Inflammatory macrophage treated with lipopolysaccharide for 4 hours (primary cell): ENCODE results near the gene SPATA33.
"Not testable (repeated sequence)": the region's sequence is repeated elsewhere in the genome, so short reads cannot be mapped to it uniquely, and the experiment has no call there.

Experiments used
- DNase-seq: peaks from one replicate; pipeline ENCODE4 v3.0.0-alpha.2; 2020

Gene SPATA33

GRCh38 chr16:89629827-89630610 lies 27.6 kb upstream of the SPATA33 start:
- no peak for DNase-seq

GRCh38 chr16:89633064-89633631 lies 24.5 kb upstream of the SPATA33 start:
- DNase-seq = no peak

GRCh38 chr16:89634463-89635385 lies 22.9 kb upstream of the SPATA33 start:
- not testable (repeated sequence) for DNase-seq

- no peak for DNase-seq
Measured at GRCh38 chr16:89636663-89637062, 21.0 kb upstream of the SPATA33 start.

- no peak for DNase-seq
Measured at GRCh38 chr16:89637379-89637778, 20.3 kb upstream of the SPATA33 start.

GRCh38 chr16:89638455-89638854 lies 19.2 kb upstream of the SPATA33 start:
- DNase-seq = no peak

- no peak for DNase-seq
Measured at GRCh38 chr16:89639385-89639784, 18.3 kb upstream of the SPATA33 start.

GRCh38 chr16:89641458-89642119 lies 16.0 kb upstream of the SPATA33 start:
- DNase-seq = no peak

GRCh38 chr16:89642574-89642973 lies 15.1 kb upstream of the SPATA33 start:
- no peak for DNase-seq

GRCh38 chr16:89643769-89644300 lies 13.8 kb upstream of the SPATA33 start:
- DNase-seq = no peak

- no peak for DNase-seq
Measured at GRCh38 chr16:89645122-89645521, 12.5 kb upstream of the SPATA33 start.

- DNase-seq = no peak
Measured at GRCh38 chr16:89646270-89646669, 11.4 kb upstream of the SPATA33 start.

- no peak for DNase-seq
Measured at GRCh38 chr16:89646906-89647305, 10.7 kb upstream of the SPATA33 start.

- no peak for DNase-seq
Measured at GRCh38 chr16:89651584-89651983, 6.1 kb upstream of the SPATA33 start.

- no peak for DNase-seq
Measured at GRCh38 chr16:89653656-89654295, 3.9 kb upstream of the SPATA33 start.

- no peak for DNase-seq
Measured at GRCh38 chr16:89655062-89655643, 2.5 kb upstream of the SPATA33 start.

- DNase-seq = no peak
Measured at GRCh38 chr16:89656435-89657121, 1.1 kb upstream of the SPATA33 start.

- no peak for DNase-seq
Measured at GRCh38 chr16:89658221-89658879, 714 bp downstream of the SPATA33 start.

- no peak for DNase-seq
Measured at GRCh38 chr16:89660146-89660545, 2.5 kb downstream of the SPATA33 start.

GRCh38 chr16:89661215-89661614 lies 3.6 kb downstream of the SPATA33 start:
- DNase-seq = no peak

- not testable (repeated sequence) for DNase-seq
Measured at GRCh38 chr16:89664238-89664637, 6.6 kb downstream of the SPATA33 start.
